ENCODE data around the gene FBXW11. TPM values are rescaled to one million over a fixed set of nuclear protein-coding genes. Genes with fewer than 3 reads are reported as not detected.

Gene FBXW11
- total RNA-seq, 1 experiment from 2014 or later, result 72.9 TPM

- H3K9ac ChIP-seq (ENCODE audit: low read length), result no peak overlapping the region
- no peak overlapping the region for H3K27ac ChIP-seq (ENCODE audit: low read length)
- no peaks in the 10 kb centered on the region for H3K4me1 ChIP-seq (ENCODE audit: low read length)
- no peaks in the 10 kb centered on the region for H4K20me1 ChIP-seq (ENCODE audit: insufficient read depth, low read depth, low read length)
- no peak overlapping the region for H2AFZ ChIP-seq (ENCODE audit: low read length)
- no peaks in the 10 kb centered on the region for H3K79me2 ChIP-seq (ENCODE audit: low read length)
- DNase-seq, result peak; percentile 60
- no peak overlapping the region for H3K4me2 ChIP-seq (ENCODE audit: low read depth, low read length, poor library complexity, severe bottlenecking)
- no peak overlapping the region for H3K4me3 ChIP-seq (ENCODE audit: low read length)
- H3K9me3 ChIP-seq (ENCODE audit: low read length), result no peaks in the 10 kb centered on the region
- no peaks in the 10 kb centered on the region for H3K27me3 ChIP-seq (ENCODE audit: low read length)
- H3K36me3 ChIP-seq (ENCODE audit: insufficient read depth, low read length), result no peaks in the 10 kb centered on the region
- H3K9me2 ChIP-seq (replicated peaks; ENCODE audit: insufficient read depth, low read length), result no peaks in the 10 kb centered on the region
These were observed 156.0 kb downstream of the FBXW11 start for GRCh38 chr5:171850324-171850947.

- H3K4me3 ChIP-seq (ENCODE audit: low read length), result no peak overlapping the region
- no peaks in the 10 kb centered on the region for H3K9me3 ChIP-seq (ENCODE audit: low read length)
- no peaks in the 10 kb centered on the region for H3K4me1 ChIP-seq (ENCODE audit: low read length)
- no peak overlapping the region for H2AFZ ChIP-seq (ENCODE audit: low read length)
- H3K27ac ChIP-seq (ENCODE audit: low read length), result no peak overlapping the region
- no peaks in the 10 kb centered on the region for H4K20me1 ChIP-seq (ENCODE audit: insufficient read depth, low read depth, low read length)
- H3K9me2 ChIP-seq (replicated peaks; ENCODE audit: insufficient read depth, low read length), result no peaks in the 10 kb centered on the region
- H3K79me2 ChIP-seq (ENCODE audit: low read length), result no peaks in the 10 kb centered on the region
- H3K27me3 ChIP-seq (ENCODE audit: low read length), result no peaks in the 10 kb centered on the region
- no peak for DNase-seq
- no peaks in the 10 kb centered on the region for H3K36me3 ChIP-seq (ENCODE audit: insufficient read depth, low read length)
- no peak overlapping the region for H3K9ac ChIP-seq (ENCODE audit: low read length)
- H3K4me2 ChIP-seq (ENCODE audit: low read depth, low read length, poor library complexity, severe bottlenecking), result no peak overlapping the region
These were observed 156.7 kb downstream of the FBXW11 start for GRCh38 chr5:171849585-171850323.

GRCh38 chr5:171848911-171849520, 157.4 kb downstream of the FBXW11 start:
- no peak overlapping the region for H3K4me2 ChIP-seq (ENCODE audit: low read depth, low read length, poor library complexity, severe bottlenecking)
- H3K4me1 ChIP-seq (ENCODE audit: low read length), result no peaks in the 10 kb centered on the region
- no peaks in the 10 kb centered on the region for H3K79me2 ChIP-seq (ENCODE audit: low read length)
- no peak overlapping the region for H3K4me3 ChIP-seq (ENCODE audit: low read length)
- H3K36me3 ChIP-seq (ENCODE audit: insufficient read depth, low read length), result no peaks in the 10 kb centered on the region
- H4K20me1 ChIP-seq (ENCODE audit: insufficient read depth, low read depth, low read length), result no peaks in the 10 kb centered on the region
- no peak for DNase-seq
- no peaks in the 10 kb centered on the region for H3K9me2 ChIP-seq (replicated peaks; ENCODE audit: insufficient read depth, low read length)
- H3K9me3 ChIP-seq (ENCODE audit: low read length), result no peaks in the 10 kb centered on the region
- no peak overlapping the region for H3K9ac ChIP-seq (ENCODE audit: low read length)
- no peak overlapping the region for H3K27ac ChIP-seq (ENCODE audit: low read length)
- H3K27me3 ChIP-seq (ENCODE audit: low read length), result no peaks in the 10 kb centered on the region
- H2AFZ ChIP-seq (ENCODE audit: low read length), result no peak overlapping the region

- Histone ChIP-seq H4K20me1 (ENCODE audit: insufficient read depth, low read depth, low read length) (no peaks in the 10 kb centered on the region), H3K27me3 (ENCODE audit: low read length) (no peaks in the 10 kb centered on the region), H3K9me3 (ENCODE audit: low read length) (no peaks in the 10 kb centered on the region), H2AFZ (ENCODE audit: low read length) (no peak overlapping the region), H3K9me2 (replicated peaks; ENCODE audit: insufficient read depth, low read length) (no peaks in the 10 kb centered on the region), H3K36me3 (ENCODE audit: insufficient read depth, low read length) (no peaks in the 10 kb centered on the region), H3K79me2 (ENCODE audit: low read length) (no peaks in the 10 kb centered on the region), H3K9ac (ENCODE audit: low read length) (no peak overlapping the region), H3K27ac (ENCODE audit: low read length) (no peak overlapping the region), H3K4me1 (ENCODE audit: low read length) (no peaks in the 10 kb centered on the region), H3K4me2 (ENCODE audit: low read depth, low read length, poor library complexity, severe bottlenecking) (no peak overlapping the region), H3K4me3 (ENCODE audit: low read length) (no peak overlapping the region)
- no peak for DNase-seq
These were observed 158.0 kb downstream of the FBXW11 start for GRCh38 chr5:171848486-171848885.

GRCh38 chr5:171848006-171848405, 158.4 kb downstream of the FBXW11 start:
- Histone ChIP-seq H3K9me3 (ENCODE audit: low read length) (no peaks in the 10 kb centered on the region), H3K27me3 (ENCODE audit: low read length) (no peaks in the 10 kb centered on the region), H3K4me2 (ENCODE audit: low read depth, low read length, poor library complexity, severe bottlenecking) (no peak overlapping the region), H3K27ac (ENCODE audit: low read length) (no peak overlapping the region), H3K9ac (ENCODE audit: low read length) (no peak overlapping the region), H3K4me3 (ENCODE audit: low read length) (no peak overlapping the region), H4K20me1 (ENCODE audit: insufficient read depth, low read depth, low read length) (no peaks in the 10 kb centered on the region), H3K4me1 (ENCODE audit: low read length) (no peaks in the 10 kb centered on the region), H3K79me2 (ENCODE audit: low read length) (no peaks in the 10 kb centered on the region), H3K9me2 (replicated peaks; ENCODE audit: insufficient read depth, low read length) (no peaks in the 10 kb centered on the region), H3K36me3 (ENCODE audit: insufficient read depth, low read length) (no peaks in the 10 kb centered on the region), H2AFZ (ENCODE audit: low read length) (no peak overlapping the region)
- DNase-seq, result no peak

- H3K4me1 ChIP-seq (ENCODE audit: low read length), result no peaks in the 10 kb centered on the region
- DNase-seq, result no peak
These were observed 159.4 kb downstream of the FBXW11 start for GRCh38 chr5:171847026-171847425.

GRCh38 chr5:171846323-171846722, 160.1 kb downstream of the FBXW11 start:
- DNase-seq, result no peak
- no peaks in the 10 kb centered on the region for H3K36me3 ChIP-seq (ENCODE audit: insufficient read depth, low read length)

More at GRCh38 chr5:171847026-171847425, 159.4 kb downstream of the FBXW11 start:
- no peaks in the 10 kb centered on the region for H3K36me3 ChIP-seq (ENCODE audit: insufficient read depth, low read length)
- H3K79me2 ChIP-seq (ENCODE audit: low read length), result no peaks in the 10 kb centered on the region
- no peaks in the 10 kb centered on the region for H4K20me1 ChIP-seq (ENCODE audit: insufficient read depth, low read depth, low read length)
- no peaks in the 10 kb centered on the region for H3K9me2 ChIP-seq (replicated peaks; ENCODE audit: insufficient read depth, low read length)
- H3K27me3 ChIP-seq (ENCODE audit: low read length), result no peaks in the 10 kb centered on the region
- H2AFZ ChIP-seq (ENCODE audit: low read length), result no peak overlapping the region
- no peak overlapping the region for H3K4me2 ChIP-seq (ENCODE audit: low read depth, low read length, poor library complexity, severe bottlenecking)
- no peak overlapping the region for H3K27ac ChIP-seq (ENCODE audit: low read length)
- H3K9me3 ChIP-seq (ENCODE audit: low read length), result no peaks in the 10 kb centered on the region
- H3K9ac ChIP-seq (ENCODE audit: low read length), result no peak overlapping the region
- H3K4me3 ChIP-seq (ENCODE audit: low read length), result no peak overlapping the region

GRCh38 chr5:171845857-171846256, 160.6 kb downstream of the FBXW11 start:
- no peaks in the 10 kb centered on the region for H3K36me3 ChIP-seq (ENCODE audit: insufficient read depth, low read length)
- no peaks in the 10 kb centered on the region for H3K79me2 ChIP-seq (ENCODE audit: low read length)
- H3K9me3 ChIP-seq (ENCODE audit: low read length), result no peaks in the 10 kb centered on the region
- H3K9me2 ChIP-seq (replicated peaks; ENCODE audit: insufficient read depth, low read length), result no peaks in the 10 kb centered on the region
- H3K27ac ChIP-seq (ENCODE audit: low read length), result no peak overlapping the region
- H3K4me1 ChIP-seq (ENCODE audit: low read length), result no peaks in the 10 kb centered on the region
- H4K20me1 ChIP-seq (ENCODE audit: insufficient read depth, low read depth, low read length), result no peaks in the 10 kb centered on the region
- H3K4me3 ChIP-seq (ENCODE audit: low read length), result no peak overlapping the region
- H2AFZ ChIP-seq (ENCODE audit: low read length), result no peak overlapping the region
- H3K4me2 ChIP-seq (ENCODE audit: low read depth, low read length, poor library complexity, severe bottlenecking), result no peak overlapping the region
- H3K9ac ChIP-seq (ENCODE audit: low read length), result no peak overlapping the region
- no peak for DNase-seq
- H3K27me3 ChIP-seq (ENCODE audit: low read length), result no peaks in the 10 kb centered on the region

More at GRCh38 chr5:171846323-171846722, 160.1 kb downstream of the FBXW11 start:
- Histone ChIP-seq H3K4me2 (ENCODE audit: low read depth, low read length, poor library complexity, severe bottlenecking) (no peak overlapping the region), H3K27ac (ENCODE audit: low read length) (no peak overlapping the region), H3K4me3 (ENCODE audit: low read length) (no peak overlapping the region), H3K9me2 (replicated peaks; ENCODE audit: insufficient read depth, low read length) (no peaks in the 10 kb centered on the region), H3K79me2 (ENCODE audit: low read length) (no peaks in the 10 kb centered on the region), H3K27me3 (ENCODE audit: low read length) (no peaks in the 10 kb centered on the region), H3K4me1 (ENCODE audit: low read length) (no peaks in the 10 kb centered on the region), H3K9me3 (ENCODE audit: low read length) (no peaks in the 10 kb centered on the region), H3K9ac (ENCODE audit: low read length) (no peak overlapping the region), H2AFZ (ENCODE audit: low read length) (no peak overlapping the region), H4K20me1 (ENCODE audit: insufficient read depth, low read depth, low read length) (no peaks in the 10 kb centered on the region)

Measured in Karpas-422 (cell line).